ENCODE measurements around the gene ACBD4. TPM values are rescaled to one million over a fixed set of nuclear protein-coding genes. Genes with fewer than 3 reads are reported as not detected.

The ACBD4 gene
- total and polyA plus RNA-seq, 2 of the 4 experiments (the other 2 are of a cell fraction), result 2.3 to 5.7 TPM

- Histone ChIP-seq H3K36me3 (ENCODE audit: control insufficient read depth, insufficient read depth, low read length) (peaks cover 44% of the 10 kb centered on the region), H4K8ac (ENCODE audit: low read depth in 2 of 2, low read length in 2 of 2) (no peak overlapping the region), H4K20me1 (ENCODE audit: insufficient read depth, low read length) (no peaks in the 10 kb centered on the region), H3K79me1 (ENCODE audit: low read depth in 1 of 2, low read length in 2 of 2) (peaks cover 0 to 3% of the 10 kb centered on the region in 2 experiments; a peak in 1 of 4 replicates), H3K4ac (ENCODE audit: low read depth, low read length) (no peak overlapping the region), H2BK120ac (ENCODE audit: low read depth, low read length) (no peak overlapping the region), H4K91ac (ENCODE audit: insufficient read depth, low read depth, low read length) (no peak overlapping the region), H3K9ac (ENCODE audit: low read depth, low read length) (no peak overlapping the region), H3K4me2 (ENCODE audit: low read depth, low read length) (no peak overlapping the region), H3K9me3 (ENCODE audit: control insufficient read depth, insufficient read depth, low read length) (no peaks in the 10 kb centered on the region), H3K27me3 (ENCODE audit: control insufficient read depth, insufficient read depth, low read length) (no peaks in the 10 kb centered on the region), H3K23ac (ENCODE audit: low read depth, low read length) (no peak overlapping the region), H3K14ac (replicated peaks; ENCODE audit: low read depth, low read length) (no peak overlapping the region; the same call in 1 of the 2 replicates), H2BK15ac (ENCODE audit: low read depth, low read length) (no peak overlapping the region; the same call in 2 of the 3 replicates), H4K5ac (ENCODE audit: low read depth, low read length) (no peak overlapping the region), H3K18ac (ENCODE audit: low read depth, low read length) (no peak overlapping the region), H3K4me1 (ENCODE audit: control insufficient read depth, insufficient read depth, low read length) (peaks cover 5% of the 10 kb centered on the region; the same call in 1 of the 2 replicates), H2AFZ (replicated peaks; ENCODE audit: low read length, poor library complexity) (peak overlapping the region; percentile 11), H3K27ac (ENCODE audit: insufficient read depth, low read length) (no peak overlapping the region), H3K4me3 (ENCODE audit: insufficient read depth, low read depth, low read length) (no peak overlapping the region), H2AK5ac (ENCODE audit: low read depth, low read length) (no peak overlapping the region; the same call in 1 of the 2 replicates), H2BK5ac (ENCODE audit: low read depth, low read length, poor library complexity, severe bottlenecking) (no peak overlapping the region), H3K56ac (ENCODE audit: extremely low read depth, insufficient read depth, low read length) (no peak overlapping the region), H2AK9ac (replicated peaks; ENCODE audit: low read depth, low read length, poor library complexity) (peak overlapping the region; percentile 65), H2BK20ac (ENCODE audit: low read depth, low read length) (no peak overlapping the region), H3K9me1 (ENCODE audit: insufficient read depth, low read length) (no peaks in the 10 kb centered on the region)
- ChIA-PET CTCF (interaction anchor here (1.5 kb wide), 1 partner anchor 19 kb away, joined by 7 read pairs; the partner anchor contains the start of gene ACBD4), POLR2A (ENCODE audit: unreplicated experiment) (no interaction called here)
- intact Hi-C loops (cut with micrococcal nuclease), result no loop called here
- dilution Hi-C loops (cut with HindIII; ENCODE audit: low sequenced_read_pairs, unreplicated experiment), result no loop called here
- TF ChIP-seq SMC3 (IDR thresholded peaks at IDR 0.05; ENCODE audit: low read depth, low read length), result no peak
- TF ChIP-seq, protein P1, sequence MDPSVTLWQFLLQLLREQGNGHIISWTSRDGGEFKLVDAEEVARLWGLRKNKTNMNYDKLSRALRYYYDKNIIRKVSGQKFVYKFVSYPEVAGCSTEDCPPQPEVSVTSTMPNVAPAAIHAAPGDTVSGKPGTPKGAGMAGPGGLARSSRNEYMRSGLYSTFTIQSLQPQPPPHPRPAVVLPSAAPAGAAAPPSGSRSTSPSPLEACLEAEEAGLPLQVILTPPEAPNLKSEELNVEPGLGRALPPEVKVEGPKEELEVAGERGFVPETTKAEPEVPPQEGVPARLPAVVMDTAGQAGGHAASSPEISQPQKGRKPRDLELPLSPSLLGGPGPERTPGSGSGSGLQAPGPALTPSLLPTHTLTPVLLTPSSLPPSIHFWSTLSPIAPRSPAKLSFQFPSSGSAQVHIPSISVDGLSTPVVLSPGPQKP (IDR thresholded peaks at IDR 0.05; ENCODE audit: borderline replicate concordance, low read depth, low read length), result no peak
- TF ChIP-seq RAD21 (IDR thresholded peaks at IDR 0.05; ENCODE audit: low read length), result no peak
- TF ChIP-seq RCOR1 (IDR thresholded peaks at IDR 0.05; ENCODE audit: insufficient replicate concordance, low read length), result no peak
- no peak for TF ChIP-seq NFE2L2 (IDR thresholded peaks at IDR 0.05; ENCODE audit: low read depth, low read length)
- no peak for TF ChIP-seq MAFK (IDR thresholded peaks at IDR 0.05; ENCODE audit: low read depth, low read length)
- TF ChIP-seq POLR2A (IDR thresholded peaks at IDR 0.05; ENCODE audit: low read depth, low read length), result no peak
- TF ChIP-seq FOS (IDR thresholded peaks at IDR 0.05; ENCODE audit: low read depth, low read length), result no peak
- TF ChIP-seq, protein P2, sequence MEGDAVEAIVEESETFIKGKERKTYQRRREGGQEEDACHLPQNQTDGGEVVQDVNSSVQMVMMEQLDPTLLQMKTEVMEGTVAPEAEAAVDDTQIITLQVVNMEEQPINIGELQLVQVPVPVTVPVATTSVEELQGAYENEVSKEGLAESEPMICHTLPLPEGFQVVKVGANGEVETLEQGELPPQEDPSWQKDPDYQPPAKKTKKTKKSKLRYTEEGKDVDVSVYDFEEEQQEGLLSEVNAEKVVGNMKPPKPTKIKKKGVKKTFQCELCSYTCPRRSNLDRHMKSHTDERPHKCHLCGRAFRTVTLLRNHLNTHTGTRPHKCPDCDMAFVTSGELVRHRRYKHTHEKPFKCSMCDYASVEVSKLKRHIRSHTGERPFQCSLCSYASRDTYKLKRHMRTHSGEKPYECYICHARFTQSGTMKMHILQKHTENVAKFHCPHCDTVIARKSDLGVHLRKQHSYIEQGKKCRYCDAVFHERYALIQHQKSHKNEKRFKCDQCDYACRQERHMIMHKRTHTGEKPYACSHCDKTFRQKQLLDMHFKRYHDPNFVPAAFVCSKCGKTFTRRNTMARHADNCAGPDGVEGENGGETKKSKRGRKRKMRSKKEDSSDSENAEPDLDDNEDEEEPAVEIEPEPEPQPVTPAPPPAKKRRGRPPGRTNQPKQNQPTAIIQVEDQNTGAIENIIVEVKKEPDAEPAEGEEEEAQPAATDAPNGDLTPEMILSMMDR (conservative IDR thresholded peaks at IDR 0.05; ENCODE audit: low read depth, low read length), result no peak
- no peak for TF ChIP-seq USF2 (IDR thresholded peaks at IDR 0.05; ENCODE audit: low read depth, low read length)
- no peak for TF ChIP-seq BHLHE40 (IDR thresholded peaks at IDR 0.05; ENCODE audit: low read depth, low read length)
- no peak for TF ChIP-seq CEBPB (IDR thresholded peaks at IDR 0.05; ENCODE audit: low read depth, low read length)
- no peak for TF ChIP-seq MXI1 (IDR thresholded peaks at IDR 0.05; ENCODE audit: borderline replicate concordance, low read depth, low read length)
- in situ Hi-C loops (cut with MboI; ENCODE audit: low sequenced_read_pairs), result no loop called here
- ATAC-seq (ENCODE audit: low read depth), result no peak
- DNase-seq, result no peak
- no CpG with 5 or more reads among the region's 10 CpGs for WGBS, 2 experiments (ENCODE audit: extremely low coverage in 2 of 2, insufficient read length in 1 of 2)
- no TSS peak for BruUV-seq (replicated peaks)
These were observed 19.0 kb upstream of the ACBD4 start for GRCh38 chr17:45116434-45117016.

All from IMR-90 (cell line).